K562 (cell line): ENCODE results near the gene APC. TPM values are rescaled to one million over a fixed set of nuclear protein-coding genes. Genes with fewer than 3 reads are reported as not detected.
A peak's percentile ranks its signal among the peaks of the same experiment; 100 is the strongest.

Experiments
- ATAC-seq: fragments of 200-7000 bp; cut with Tn5 transposase; 3 replicates; pipeline ENCODE4 v1.9.1; 2020; ENCODE audit warnings: moderate library complexity
- BruUV-seq: library from RNA; stranded (reverse); fragments of 400-500 nt; replicated peaks from 2 replicates; lab custom pipeline; 2021; lab: Mats Ljungman, UMichigan
- CTCF ChIA-PET: fragments of 300-600 bp; formaldehyde crosslinking; extraction: SDS; loops from one replicate; lab custom pipeline; 2021; ENCODE audit warnings: low intra/inter-chr PET ratio; lab: Yijun Ruan, JAX
- POLR2A ChIA-PET: fragments of 300-600, 350-650 bp; sonication (Branson Sonifier 250); formaldehyde crosslinking; extraction: SDS; loops from one replicate; lab custom pipeline; 2021; ENCODE audit warnings: antibody characterized with exemption, inconsistent platforms; lab: Yijun Ruan, JAX
- DNase-seq, 4 experiments: peaks; one replicate each; pipeline versions ENCODE4 v3.0.0 to v3.0.0-alpha.2; 2011 to 2018; ENCODE audit warnings: low spot score in 3 of 4, mixed read lengths in 3 of 4; ENCODE audit errors: extremely low read depth in 1 of 4
- FAIRE-seq: peaks from 2 replicates; lab custom pipeline; 2011; peaks lifted over from hg19 to GRCh38; lab: Jason Lieb, UNC
- H2AFZ ChIP-seq: 2 replicates; pipeline ENCODE4 v1.6.0; 2011; ENCODE audit warnings: low read depth, low read length, control low read depth, inconsistent platforms
- H3K27ac ChIP-seq: fragments of 200-600 bp; 3 replicates; pipeline ENCODE4 v1.8.0; 2011; ENCODE audit warnings: low read depth, mild to moderate bottlenecking, control low read depth, inconsistent platforms, low read length, moderate library complexity, mixed read lengths; ENCODE audit errors: extremely low read depth
- H3K27me3 ChIP-seq, 2 experiments: fragments of 300-600 bp in 1 of 2; 2 replicates in 1 of 2; 3 replicates in 1 of 2; pipeline versions ENCODE4 v1.6.0 to v1.8.0; 2011; ENCODE audit warnings: inconsistent platforms in 2 of 2, low read length in 2 of 2, mild to moderate bottlenecking in 1 of 2, mixed read lengths in 1 of 2, moderate library complexity in 1 of 2; ENCODE audit not compliant: control insufficient read depth in 2 of 2, insufficient read depth in 2 of 2
- H3K36me3 ChIP-seq: fragments of 300-600 bp; 3 replicates; pipeline ENCODE4 v1.8.0; 2011; ENCODE audit warnings: mild to moderate bottlenecking, low read length, inconsistent platforms; ENCODE audit not compliant: control insufficient read depth, insufficient read depth
- H3K4me1 ChIP-seq, 2 experiments: fragments of 200-600 bp in 1 of 2; replicated peaks in 1 of 2; 2 replicates in 1 of 2; 3 replicates in 1 of 2; pipeline versions ENCODE4 v1.5.1 to v1.8.0; 2011; ENCODE audit warnings: inconsistent platforms in 2 of 2, low read length in 2 of 2, mild to moderate bottlenecking in 1 of 2, mixed read lengths in 1 of 2, moderate library complexity in 1 of 2; ENCODE audit not compliant: control insufficient read depth in 2 of 2, insufficient read depth in 2 of 2
- H3K4me2 ChIP-seq: 2 replicates; pipeline ENCODE4 v1.6.1; 2011; ENCODE audit warnings: low read length, control low read depth, inconsistent platforms, mixed read lengths; ENCODE audit not compliant: insufficient read depth
- H3K4me3 ChIP-seq: fragments of 200-600 bp; sonication (generic), shearing (Covaris generic); 2 replicates; pipeline ENCODE4 v1.5.1; 2016; ENCODE audit warnings: control low read depth, inconsistent platforms
- H3K79me2 ChIP-seq: fragments of 200-600 bp; 3 replicates; pipeline ENCODE4 v1.8.0; 2011; ENCODE audit warnings: low read length, inconsistent platforms; ENCODE audit not compliant: control insufficient read depth, insufficient read depth
- H3K9ac ChIP-seq, 2 experiments: 2 replicates each; pipeline versions ENCODE4 v1.6.0 to v1.6.1; 2011; ENCODE audit warnings: low read depth in 2 of 2, low read length in 2 of 2, control low read depth in 1 of 2, inconsistent platforms in 1 of 2, mild to moderate bottlenecking in 1 of 2, mixed read lengths in 1 of 2; ENCODE audit not compliant: insufficient read depth in 1 of 2
- H3K9me1 ChIP-seq: one replicate; pipeline ENCODE4 v1.6.0; 2011; ENCODE audit warnings: inconsistent platforms, mild to moderate bottlenecking, low read length, moderate library complexity; ENCODE audit not compliant: control insufficient read depth, insufficient read depth
- H3K9me3 ChIP-seq: replicated peaks from 2 replicates; pipeline ENCODE4 v1.5.1; 2011; ENCODE audit warnings: low read depth, low read length, inconsistent platforms; ENCODE audit not compliant: control insufficient read depth, insufficient read depth
- H4K20me1 ChIP-seq: replicated peaks from 2 replicates; pipeline ENCODE4 v1.6.1; 2011; ENCODE audit warnings: low read length, inconsistent platforms, mixed read lengths; ENCODE audit not compliant: control insufficient read depth, insufficient read depth
- CBX3 ChIP-seq, 2 experiments: IDR thresholded peaks; 1 replicate in 1 of 2; 2 replicates in 1 of 2; pipeline ENCODE4 v1.6.1; 2012; ENCODE audit warnings: inconsistent platforms in 2 of 2, low read length in 2 of 2, borderline replicate concordance in 1 of 2, control low read depth in 1 of 2
- CEBPZ ChIP-seq: fragments of 150-350 bp; IDR thresholded peaks from 2 replicates; pipeline ENCODE4 v1.6.1; 2014; ENCODE audit warnings: low read depth, mild to moderate bottlenecking, low read length, borderline replicate concordance
- CTCFL ChIP-seq: IDR thresholded peaks from 2 replicates; pipeline ENCODE4 v1.6.1; 2011; ENCODE audit warnings: borderline replicate concordance, low read depth, mild to moderate bottlenecking, moderate library complexity, low read length; ENCODE audit not compliant: insufficient read depth, poor library complexity, severe bottlenecking
- MAZ ChIP-seq, 2 experiments: fragments of 450-650 bp in 1 of 2; sonication (generic) in 1 of 2; formaldehyde crosslinking; IDR thresholded peaks in 1 of 2; conservative IDR thresholded peaks in 1 of 2; 2 replicates each; pipeline versions ENCODE4 v1.4.0 to v1.5.0; 2020; ENCODE audit warnings: mild to moderate bottlenecking in 1 of 2, missing genetic modification reagents in 1 of 2
- MYBL2 ChIP-seq, 2 experiments: fragments of 450-650 bp in 1 of 2; sonication (generic) in 1 of 2; formaldehyde crosslinking in 1 of 2; IDR thresholded peaks; 2 replicates each; pipeline versions ENCODE4 v1.6.1 to v1.8.1; 2017 to 2022; ENCODE audit warnings: borderline replicate concordance in 1 of 2, inconsistent platforms in 1 of 2, low read depth in 1 of 2, mild to moderate bottlenecking in 1 of 2, missing genetic modification reagents in 1 of 2, moderate library complexity in 1 of 2
- SMAD4 ChIP-seq: fragments of 250-450 bp; sonication (Bioruptor Pico); conservative IDR thresholded peaks from 2 replicates; pipeline ENCODE4 v1.8.0; 2021; ENCODE audit warnings: inconsistent platforms, mild to moderate bottlenecking, moderate library complexity
- TRIM28 ChIP-seq: fragments of 450-650 bp; IDR thresholded peaks from 2 replicates; pipeline ENCODE4 v1.6.1; 2017
- ZEB2 ChIP-seq: fragments of 450-650 bp; IDR thresholded peaks from 2 replicates; pipeline ENCODE4 v1.6.1; 2016
- ZNF280A ChIP-seq: fragments of 450-650 bp; IDR thresholded peaks from 2 replicates; pipeline ENCODE4 v1.6.1; 2018; ENCODE audit warnings: mild to moderate bottlenecking, low read depth; ENCODE audit not compliant: partially characterized antibody
- WGBS: fragments of 100-300 bp; shearing (Covaris generic); methylation state at CpG from one replicate; pipeline ENCODE4 v1.1.6; 2016; ENCODE audit warnings: low coverage, mixed read lengths; ENCODE audit not compliant: insufficient coverage; ENCODE audit errors: missing lambda C conversion rate; 5-methylcytosine and 5-hydroxymethylcytosine counted together
- in situ Hi-C: fragments of 300-500 bp; cut with MboI; formaldehyde crosslinking; loops from 4 replicates; pipeline ENCODE4 v1.15.0; 2018; ENCODE audit warnings: inconsistent platforms, mixed read lengths
- intact Hi-C: fragments of 100-400 bp; cut with micrococcal nuclease; formaldehyde crosslinking; loops from 2 replicates; pipeline ENCODE4 v1.14.2; 2022
- polyA plus RNA-seq, 8 experiments: library from polyadenylated mRNA; depleted of rRNA in 4 of 8; stranded (reverse) in 5 of 8; unstranded in 3 of 8; fragments of >200 nt; fragmentation: Nextera tagmentation in 2 of 8; fragmentation: Illumina TruSeq in 1 of 8; extraction: Ambion mirVana in 2 of 8; extraction: Trizol in 1 of 8; gene quantifications; 2 replicates each; pipeline versions ENCODE4 v1.2.1 to v1.2.3, GENCODE V29; 2011 to 2014; ENCODE audit warnings: inconsistent platforms in 1 of 8, missing spikeins in 1 of 8
- total RNA-seq, 7 experiments: library from RNA; depleted of rRNA in 6 of 7; stranded (reverse); fragments of >200 nt in 6 of 7; fragmentation: Illumina TruSeq in 2 of 7; extraction: Trizol in 2 of 7; gene quantifications; 2 replicates each; pipeline versions ENCODE4 v1.2.1 to v1.2.3, GENCODE V29; 2011 to 2021; ENCODE audit warnings: low replicate concordance in 1 of 7

Gene APC
- total and polyA plus RNA-seq, 9 of the 15 experiments (the other 6 are each of a cell fraction or from before 2014, with no cell fraction given), result 5.7 to 29.5 (median 15.4) TPM

- H3K4me1 ChIP-seq, result no peaks in the 10 kb centered on the region
- no peaks in the 10 kb centered on the region for H3K9me1 ChIP-seq
- WGBS, result 9% methylated on average over 1 of the region's 1 CpG
- no peaks in the 10 kb centered on the region for H3K27me3 ChIP-seq
- CTCF ChIA-PET, result no interaction called here
- in situ Hi-C loops (no loop called here), intact Hi-C loops (no loop called here)
- H3K9me3 ChIP-seq, result no peaks in the 10 kb centered on the region; the same call in 1 of the 2 replicates
- DNase-seq (no peak), ATAC-seq (no peak), FAIRE-seq (no peak)
- no peaks in the 10 kb centered on the region for H3K36me3 ChIP-seq
- H3K9ac ChIP-seq, result no peak overlapping the region
- no peak overlapping the region for H3K4me2 ChIP-seq
- H3K4me3 ChIP-seq, result no peak overlapping the region
- POLR2A ChIA-PET, result no interaction called here
- no peaks in the 10 kb centered on the region for H4K20me1 ChIP-seq
- H3K79me2 ChIP-seq, result no peaks in the 10 kb centered on the region
- H2AFZ ChIP-seq, result no peak overlapping the region
- TF ChIP-seq ZNF280A (peak; percentile 86), MYBL2 (IDR thresholded peaks at IDR 0.05; ENCODE audit: low read depth) (0 out of 2 replicates have a peak, but pooled peaks have one; percentile 28), MYBL2 (CRISPR knock-in tag; IDR thresholded peaks at IDR 0.05; ENCODE audit: borderline replicate concordance) (no peak), TRIM28 (0 out of 2 replicates have a peak, but pooled peaks have one; percentile 44), ZEB2 (peak; percentile 48; the same call in 1 of the 2 replicates), CTCFL (no peak), CBX3 (IDR thresholded peaks at IDR 0.05; ENCODE audit: borderline replicate concordance in 1 of 2, low read length in 2 of 2) (peak in 1 of 2 experiments; percentile 87; a peak in 2 of 3 replicates), SMAD4 (no peak), CEBPZ (no peak), MAZ (CRISPR knock-in tag; conservative IDR thresholded peaks at IDR 0.05 in 1 of 2, IDR thresholded peaks at IDR 0.05 in 1 of 2) (no peak)
- TF ChIP-seq, all 486 proteins: peak for 5
- no peak overlapping the region for H3K27ac ChIP-seq
- no TSS peak for BruUV-seq
Measured at GRCh38 chr5:112854651-112855050, 117.0 kb downstream of the APC start.
